Loucy (cell line): ENCODE data around the gene ABCF3.

Source experiments
- H2AFZ ChIP-seq: fragments of 200-600 bp; sonication (generic); 2 replicates; pipeline ENCODE4 v1.6.0; 2016; ENCODE audit warnings: antibody characterized with exemption, mild to moderate bottlenecking, low read length, moderate library complexity
- H3F3A ChIP-seq: fragments of 200-600 bp; 2 replicates; pipeline ENCODE4 v1.6.0; 2016; ENCODE audit warnings: antibody characterized with exemption, low read depth, mild to moderate bottlenecking
- H3K27me3 ChIP-seq: fragments of 200-600 bp; sonication (generic); 2 replicates; pipeline ENCODE4 v1.6.1; 2014; ENCODE audit warnings: low read length, mild to moderate bottlenecking; ENCODE audit not compliant: insufficient read depth, poor library complexity, severe bottlenecking
- H3K36me3 ChIP-seq: fragments of 200-600 bp; sonication (generic); 2 replicates; pipeline ENCODE4 v1.6.1; 2016; ENCODE audit warnings: low read length; ENCODE audit not compliant: insufficient read depth
- H3K4me1 ChIP-seq: fragments of 200-600 bp; sonication (generic); 2 replicates; pipeline ENCODE4 v1.5.1; 2014; ENCODE audit warnings: low read length, mild to moderate bottlenecking; ENCODE audit not compliant: insufficient read depth, poor library complexity, severe bottlenecking
- H3K4me2 ChIP-seq: fragments of 200-600 bp; sonication (generic); 2 replicates; pipeline ENCODE4 v1.6.0; 2014; ENCODE audit warnings: antibody characterized with exemption, low read length, low read depth, mild to moderate bottlenecking; ENCODE audit not compliant: poor library complexity, severe bottlenecking
- H3K4me3 ChIP-seq: fragments of 200-600 bp; sonication (generic); 2 replicates; pipeline ENCODE4 v1.5.1; 2014; ENCODE audit warnings: low read length, mild to moderate bottlenecking, mixed read lengths; ENCODE audit not compliant: poor library complexity, severe bottlenecking
- H3K79me2 ChIP-seq: fragments of 200-600 bp; sonication (generic); 2 replicates; pipeline ENCODE4 v1.6.1; 2014; ENCODE audit warnings: low read length; ENCODE audit not compliant: insufficient read depth
- H3K9ac ChIP-seq: fragments of 200-600 bp; sonication (generic); 2 replicates; pipeline ENCODE4 v1.6.0; 2014; ENCODE audit warnings: mild to moderate bottlenecking, low read depth, low read length, moderate library complexity; ENCODE audit not compliant: poor library complexity, severe bottlenecking
- H3K9me2 ChIP-seq: fragments of 200-600 bp; sonication (generic); replicated peaks from 2 replicates; pipeline ENCODE4 v1.6.1; 2016; ENCODE audit warnings: low read depth, low read length, mixed read lengths
- H3K9me3 ChIP-seq: fragments of 200-600 bp; sonication (generic); 2 replicates; pipeline ENCODE4 v1.6.1; 2014; ENCODE audit warnings: mild to moderate bottlenecking, antibody characterized with exemption, low read length, low read depth; ENCODE audit not compliant: insufficient read depth
- H4K20me1 ChIP-seq: fragments of 200-600 bp; sonication (generic); 2 replicates; pipeline ENCODE4 v1.6.0; 2014; ENCODE audit warnings: antibody characterized with exemption, low read length, mild to moderate bottlenecking; ENCODE audit not compliant: insufficient read depth, poor library complexity, severe bottlenecking
- EZH2phosphoT487 ChIP-seq: fragments of 200-600 bp; IDR thresholded peaks from 2 replicates; pipeline ENCODE4 v1.6.1; 2018; ENCODE audit warnings: antibody characterized with exemption, mild to moderate bottlenecking, moderate library complexity, borderline replicate concordance
- TF ChIP-seq, protein P1 (sequence below): fragments of 200-600 bp; sonication (generic); conservative IDR thresholded peaks from 2 replicates; pipeline ENCODE4 v1.5.1; 2014; ENCODE audit warnings: mild to moderate bottlenecking, antibody characterized with exemption, low read length

The ABCF3 gene

DNA sequence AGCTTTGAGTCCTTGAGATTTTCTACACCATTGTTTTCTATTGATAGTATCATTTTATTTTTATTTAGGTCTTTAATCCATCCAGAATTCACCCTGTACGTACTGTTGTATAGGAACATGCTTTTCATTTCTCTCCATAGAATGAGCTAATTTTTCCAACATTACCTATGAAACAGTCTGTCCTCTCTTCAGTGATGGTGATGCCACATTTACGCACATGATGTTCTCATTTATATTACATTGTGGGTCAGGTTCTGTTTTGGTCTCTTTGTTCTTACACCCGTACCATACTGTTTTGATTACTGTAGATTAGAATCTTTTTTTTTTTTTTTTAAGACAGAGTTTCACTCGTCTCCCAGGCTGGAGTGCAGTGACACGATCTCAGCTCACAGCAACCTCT, 25.7 kb downstream of the ABCF3 start:
- Histone ChIP-seq H3K4me3 (no peak overlapping the region), H4K20me1 (no peaks in the 10 kb centered on the region), H3K27me3 (no peaks in the 10 kb centered on the region), H3F3A (no peaks in the 10 kb centered on the region), H3K4me1 (no peaks in the 10 kb centered on the region), H2AFZ (no peak overlapping the region), H3K9ac (no peak overlapping the region), H3K4me2 (no peak overlapping the region), H3K9me3 (no peaks in the 10 kb centered on the region), H3K36me3 (no peaks in the 10 kb centered on the region), H3K79me2 (no peaks in the 10 kb centered on the region), H3K9me2 (no peaks in the 10 kb centered on the region)
- TF ChIP-seq EZH2phosphoT487: no peak
- TF ChIP-seq, protein P1, sequence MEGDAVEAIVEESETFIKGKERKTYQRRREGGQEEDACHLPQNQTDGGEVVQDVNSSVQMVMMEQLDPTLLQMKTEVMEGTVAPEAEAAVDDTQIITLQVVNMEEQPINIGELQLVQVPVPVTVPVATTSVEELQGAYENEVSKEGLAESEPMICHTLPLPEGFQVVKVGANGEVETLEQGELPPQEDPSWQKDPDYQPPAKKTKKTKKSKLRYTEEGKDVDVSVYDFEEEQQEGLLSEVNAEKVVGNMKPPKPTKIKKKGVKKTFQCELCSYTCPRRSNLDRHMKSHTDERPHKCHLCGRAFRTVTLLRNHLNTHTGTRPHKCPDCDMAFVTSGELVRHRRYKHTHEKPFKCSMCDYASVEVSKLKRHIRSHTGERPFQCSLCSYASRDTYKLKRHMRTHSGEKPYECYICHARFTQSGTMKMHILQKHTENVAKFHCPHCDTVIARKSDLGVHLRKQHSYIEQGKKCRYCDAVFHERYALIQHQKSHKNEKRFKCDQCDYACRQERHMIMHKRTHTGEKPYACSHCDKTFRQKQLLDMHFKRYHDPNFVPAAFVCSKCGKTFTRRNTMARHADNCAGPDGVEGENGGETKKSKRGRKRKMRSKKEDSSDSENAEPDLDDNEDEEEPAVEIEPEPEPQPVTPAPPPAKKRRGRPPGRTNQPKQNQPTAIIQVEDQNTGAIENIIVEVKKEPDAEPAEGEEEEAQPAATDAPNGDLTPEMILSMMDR: no peak

DNA sequence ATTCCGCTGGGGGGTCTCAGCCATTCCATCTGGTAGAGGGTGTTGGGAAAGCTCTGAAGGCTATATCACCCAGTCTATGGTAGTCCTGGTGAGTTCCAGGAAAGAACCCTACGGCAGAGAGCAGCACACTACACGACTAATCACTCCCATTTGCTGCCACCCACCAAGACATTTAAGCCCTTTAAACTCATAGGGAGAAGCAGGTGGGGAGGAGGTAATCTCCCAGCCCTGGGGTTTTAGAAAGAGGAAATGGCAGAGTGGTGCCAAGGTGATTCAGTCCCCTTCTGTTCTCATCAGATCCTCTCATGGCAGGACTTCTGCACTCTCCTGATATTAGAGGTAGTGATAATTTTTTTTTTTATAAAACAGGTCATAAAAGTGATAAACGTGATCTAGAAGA, 32.8 kb downstream of the ABCF3 start:
- H3F3A ChIP-seq: no peaks in the 10 kb centered on the region

DNA sequence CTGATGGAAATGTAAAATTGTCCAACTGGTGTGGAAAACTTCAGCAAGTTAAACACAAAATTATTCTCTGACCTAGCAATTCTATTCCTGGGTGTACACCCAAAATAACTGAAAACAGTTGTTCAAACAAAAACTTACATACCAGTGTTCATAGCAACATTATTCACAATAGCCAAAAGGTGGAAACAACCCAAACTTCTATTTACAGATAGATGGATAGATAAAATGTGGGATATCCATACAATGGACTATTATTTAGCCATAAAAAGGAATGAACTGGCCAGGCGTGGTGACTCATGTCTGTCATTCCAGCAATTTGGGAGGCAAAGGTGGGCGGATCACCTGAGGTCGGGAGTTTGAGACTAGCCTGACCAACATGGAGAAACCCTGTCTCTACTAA, 36.5 kb downstream of the ABCF3 start:
- Histone ChIP-seq H3K27me3 (no peaks in the 10 kb centered on the region), H2AFZ (no peak overlapping the region), H3K9me2 (no peaks in the 10 kb centered on the region), H3K79me2 (no peaks in the 10 kb centered on the region), H3K4me2 (no peak overlapping the region), H3K36me3 (no peaks in the 10 kb centered on the region), H3F3A (no peaks in the 10 kb centered on the region), H3K4me1 (no peaks in the 10 kb centered on the region), H4K20me1 (no peaks in the 10 kb centered on the region), H3K4me3 (no peak overlapping the region), H3K9ac (no peak overlapping the region), H3K9me3 (no peaks in the 10 kb centered on the region)
- TF ChIP-seq, protein P1: no peak

More for the DNA sequence above, 32.8 kb downstream of the ABCF3 start:
- H3K4me2 ChIP-seq: no peak overlapping the region
- no peak for TF ChIP-seq EZH2phosphoT487
- TF ChIP-seq, protein P1: no peak
- H3K36me3 ChIP-seq: no peaks in the 10 kb centered on the region
- no peaks in the 10 kb centered on the region for H3K9me3 ChIP-seq
- no peaks in the 10 kb centered on the region for H3K79me2 ChIP-seq
- H3K4me3 ChIP-seq: no peak overlapping the region
- H3K4me1 ChIP-seq: no peaks in the 10 kb centered on the region
- H3K27me3 ChIP-seq: no peaks in the 10 kb centered on the region
- no peak overlapping the region for H2AFZ ChIP-seq
- H3K9me2 ChIP-seq: no peaks in the 10 kb centered on the region
- no peaks in the 10 kb centered on the region for H4K20me1 ChIP-seq
- H3K9ac ChIP-seq: no peak overlapping the region
